ENCODE data around the gene PPP1R2. TPM values are rescaled to one million over a fixed set of nuclear protein-coding genes. Genes with fewer than 3 reads are reported as not detected.

Gene PPP1R2
- total RNA-seq, 2 donors from 2014 or later = 43.4 to 49.4 TPM

- no peak overlapping the region for H3K4me3 ChIP-seq
- no peaks in the 10 kb centered on the region for H3K36me3 ChIP-seq
- DNase-seq (ENCODE audit: low spot score) = no peak
- H3K4me1 ChIP-seq = peaks cover 0 to 5% of the 10 kb centered on the region in 2 donors
- no peak for TF ChIP-seq CTCF (IDR thresholded peaks at IDR 0.05)
- H3K27me3 ChIP-seq = no peaks in the 10 kb centered on the region
- H3K9me3 ChIP-seq = no peaks in the 10 kb centered on the region
- H3K27ac ChIP-seq = no peak overlapping the region
Measured at GRCh38 chr3:195553268-195553667, 10.1 kb upstream of the PPP1R2 start.

- no peak overlapping the region for H3K27ac ChIP-seq
- DNase-seq (ENCODE audit: low spot score) = no peak
Measured at GRCh38 chr3:195551381-195551978, 8.4 kb upstream of the PPP1R2 start.

DNA sequence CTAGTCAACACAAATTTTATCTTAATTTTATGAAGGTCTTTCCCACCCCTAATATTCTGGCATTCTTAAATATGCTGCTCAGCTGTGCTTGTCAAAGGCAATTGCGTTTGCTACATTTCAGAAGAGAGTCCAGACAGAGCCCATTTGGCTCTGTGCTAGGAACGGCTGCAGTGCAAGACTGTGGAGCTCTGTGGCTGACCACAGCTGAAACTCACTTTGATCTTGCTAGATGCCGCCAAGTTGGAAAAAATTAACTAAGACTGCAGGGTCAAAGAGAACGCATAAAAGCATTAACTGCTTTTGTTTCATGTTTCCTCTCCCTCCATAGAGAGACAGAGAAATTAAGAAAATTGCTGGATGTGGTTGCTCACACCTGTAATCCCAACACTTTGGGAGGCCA lies 7.6 kb upstream of the PPP1R2 start:
- H3K4me1 ChIP-seq = peaks cover 0 to 12% of the 10 kb centered on the region in 2 donors
- H3K9me3 ChIP-seq = no peaks in the 10 kb centered on the region
- no peak overlapping the region for H3K4me3 ChIP-seq
- no peaks in the 10 kb centered on the region for H3K36me3 ChIP-seq
- H3K27ac ChIP-seq = no peak overlapping the region
- TF ChIP-seq CTCF (IDR thresholded peaks at IDR 0.05) = no peak
- no peak for DNase-seq (ENCODE audit: low spot score)
- H3K27me3 ChIP-seq = no peaks in the 10 kb centered on the region

More at GRCh38 chr3:195551381-195551978, 8.4 kb upstream of the PPP1R2 start:
- Histone ChIP-seq H3K9me3 (no peaks in the 10 kb centered on the region), H3K4me1 (peaks cover 0 to 5% of the 10 kb centered on the region in 2 donors), H3K4me3 (no peak overlapping the region), H3K27me3 (no peaks in the 10 kb centered on the region), H3K36me3 (no peaks in the 10 kb centered on the region)
- no peak for TF ChIP-seq CTCF (IDR thresholded peaks at IDR 0.05)

GRCh38 chr3:195549931-195550519 lies 6.9 kb upstream of the PPP1R2 start:
- no peaks in the 10 kb centered on the region for H3K36me3 ChIP-seq
- DNase-seq (ENCODE audit: low spot score) = no peak
- no peak for TF ChIP-seq CTCF (IDR thresholded peaks at IDR 0.05)
- H3K4me3 ChIP-seq = no peak overlapping the region
- no peaks in the 10 kb centered on the region for H3K9me3 ChIP-seq
- H3K27me3 ChIP-seq = no peaks in the 10 kb centered on the region
- H3K27ac ChIP-seq = no peak overlapping the region
- peaks cover 2 to 16% of the 10 kb centered on the region in 2 donors for H3K4me1 ChIP-seq

- TF ChIP-seq CTCF (IDR thresholded peaks at IDR 0.05) = no peak
- H3K4me3 ChIP-seq = no peak overlapping the region
- no peaks in the 10 kb centered on the region for H3K27me3 ChIP-seq
- no peaks in the 10 kb centered on the region for H3K9me3 ChIP-seq
- no peak overlapping the region for H3K27ac ChIP-seq
- H3K36me3 ChIP-seq = no peaks in the 10 kb centered on the region
- DNase-seq (ENCODE audit: low spot score) = no peak
- H3K4me1 ChIP-seq = peaks cover 4 to 26% of the 10 kb centered on the region in 2 donors
Measured at GRCh38 chr3:195548987-195549386, 5.9 kb upstream of the PPP1R2 start.

DNA sequence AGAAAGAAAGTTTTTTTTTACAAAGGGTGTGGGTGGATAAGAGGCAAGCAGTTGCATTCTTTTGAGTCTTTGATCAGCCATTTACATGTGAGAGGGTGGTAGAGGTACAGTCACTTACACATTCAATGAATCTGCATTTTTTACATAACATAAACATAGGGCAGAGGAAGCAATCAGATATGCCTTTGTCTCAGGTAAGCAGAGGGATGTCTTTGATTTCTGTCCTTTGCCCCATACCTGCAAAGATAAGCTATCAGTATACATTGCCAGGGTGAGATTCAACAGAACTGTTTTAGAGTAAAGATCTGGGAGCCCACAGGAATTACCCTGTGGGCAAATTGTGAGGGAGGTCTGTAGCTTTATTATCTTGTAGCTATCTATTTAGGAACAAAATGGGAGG lies 5.4 kb upstream of the PPP1R2 start:
- no peak overlapping the region for H3K27ac ChIP-seq
- no peak overlapping the region for H3K4me3 ChIP-seq
- no peaks in the 10 kb centered on the region for H3K36me3 ChIP-seq
- peaks cover 4 to 31% of the 10 kb centered on the region in 2 donors for H3K4me1 ChIP-seq
- no peaks in the 10 kb centered on the region for H3K27me3 ChIP-seq
- no peak for TF ChIP-seq CTCF (IDR thresholded peaks at IDR 0.05)
- DNase-seq (ENCODE audit: low spot score) = no peak
- no peaks in the 10 kb centered on the region for H3K9me3 ChIP-seq
